Cardiac septum (tissue), 1 donor: ENCODE data around the gene SCN2B. TPM values are rescaled to one million over a fixed set of nuclear protein-coding genes. Genes with fewer than 3 reads are reported as not detected.
A peak's percentile ranks its signal among the peaks of the same experiment; 100 is the strongest.
"Not testable (repeated sequence)": the region's sequence is repeated elsewhere in the genome, so short reads cannot be mapped to it uniquely, and the experiment has no call there.

Source experiments
- DNase-seq: peaks from one replicate; pipeline ENCODE4 v3.0.0-alpha.2; 2020; ENCODE audit warnings: low spot score
- intact Hi-C: fragments of 100-400 bp; cut with DNase I; formaldehyde crosslinking; loops from one replicate; pipeline ENCODE4 v1.14.0; 2022
- total RNA-seq: library from RNA; stranded (reverse); fragmentation: NEBNext Ultra II Directional; extraction: Animal tissue kit (Norgen Biotek cat#: 25700); gene quantifications from one replicate; pipeline ENCODE4 v1.2.1, GENCODE V29; 2021
- donor health status: DM: no; HTN: no; CAD: no.

SCN2B gene
- total RNA-seq, 1 donor from 2014 or later = 20.0 TPM

DNA sequence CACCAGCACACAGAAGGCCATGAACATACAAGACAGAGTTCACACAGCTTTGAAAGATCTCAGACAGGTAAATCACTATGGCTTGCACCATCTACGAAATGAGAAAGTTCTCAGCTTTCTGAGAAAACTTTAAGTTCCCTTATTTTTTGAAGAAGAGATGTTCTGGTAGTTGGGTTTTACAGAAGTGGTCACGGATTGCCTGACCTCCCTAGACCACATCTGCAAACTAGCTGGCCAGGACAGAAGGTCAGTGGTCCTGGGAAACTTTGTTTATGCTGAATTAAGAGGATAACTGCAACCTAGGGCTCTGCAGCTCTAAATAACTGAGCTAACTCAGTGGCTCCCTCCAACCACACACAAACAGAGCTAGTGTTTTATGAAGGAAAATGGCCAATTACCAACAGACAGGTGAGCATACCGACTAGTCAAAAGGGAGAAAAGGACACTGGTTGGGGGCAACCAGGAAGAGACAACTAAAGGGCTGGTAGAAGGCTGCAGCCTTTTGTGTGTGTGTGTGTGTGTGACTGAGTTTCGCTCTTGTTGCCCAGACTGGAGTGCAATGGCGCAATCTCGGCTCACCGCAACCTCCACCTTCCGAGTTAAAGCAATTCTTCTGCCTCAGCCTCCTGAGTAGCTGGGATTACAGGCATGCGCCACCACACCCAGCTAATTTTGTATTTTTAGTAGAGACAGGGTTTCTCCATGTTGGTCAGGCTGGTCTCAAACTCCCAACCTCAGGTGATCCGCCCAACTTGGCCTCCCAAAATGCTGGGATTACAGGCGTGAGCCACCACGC is 8.5 kb upstream of the SCN2B start:
- peak; percentile 90 for DNase-seq

DNA sequence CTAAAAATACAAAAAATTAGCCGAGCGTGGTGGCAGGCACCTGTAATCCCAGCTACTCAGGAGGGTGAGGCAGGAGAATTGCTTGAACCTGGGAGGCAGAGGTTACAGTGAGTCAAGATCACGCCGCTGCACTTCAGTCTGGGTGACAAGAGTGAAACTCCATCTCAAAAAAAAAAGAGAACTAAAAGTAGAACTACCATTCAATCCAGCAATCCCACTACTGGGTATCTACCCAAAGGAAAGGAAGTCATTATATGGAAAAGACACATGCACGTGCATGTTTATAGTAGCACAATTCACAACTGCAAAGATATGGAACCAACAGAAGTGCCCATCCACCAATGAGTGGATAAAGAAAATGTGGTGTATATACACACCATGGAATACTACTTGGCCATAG is 7.3 kb upstream of the SCN2B start:
- DNase-seq, intact Hi-C loops: not testable (repeated sequence)

More for the DNA sequence above, 8.5 kb upstream of the SCN2B start:
- intact Hi-C loops = no loop called here

DNA sequence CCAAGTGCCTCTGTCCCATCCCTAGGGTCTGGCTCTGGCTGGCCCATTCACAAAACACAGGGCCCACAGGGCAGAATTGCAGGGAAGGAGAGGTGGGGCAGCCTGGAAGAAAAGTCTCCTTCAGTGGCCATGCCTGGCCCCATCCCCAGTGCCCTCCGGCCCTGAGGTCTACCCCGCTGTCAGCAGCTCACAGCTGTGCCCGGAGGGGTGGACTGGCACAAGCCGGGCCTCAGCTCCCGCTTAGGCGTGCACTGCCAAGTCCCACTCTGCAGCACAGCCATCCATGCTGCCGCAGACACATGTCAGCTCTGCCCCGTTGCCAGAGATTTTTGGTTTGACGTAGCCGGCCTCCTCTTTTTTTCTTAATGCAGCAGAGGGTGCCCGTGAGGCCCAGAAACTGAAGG is 3.9 kb upstream of the SCN2B start:
- DNase-seq = peak; percentile 88
- intact Hi-C loops = no loop called here

DNA sequence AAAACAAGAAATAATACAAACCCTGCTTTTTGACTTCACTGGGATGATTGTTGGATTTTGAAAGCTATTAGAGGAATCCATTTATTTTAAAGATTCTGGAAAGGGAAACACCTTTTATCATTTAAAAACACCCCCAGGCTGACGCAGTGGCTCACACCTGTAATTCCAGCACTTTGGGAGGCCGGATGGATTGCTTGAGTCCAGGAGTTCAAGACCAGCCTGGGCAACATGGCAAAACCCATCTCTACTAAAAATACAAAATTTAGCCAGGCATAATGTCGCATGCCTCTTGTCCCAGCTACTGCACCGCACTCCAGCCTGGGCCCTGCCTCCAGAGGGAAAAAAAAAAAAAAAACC is 317 bp upstream of the SCN2B start:
- no peak for DNase-seq
- intact Hi-C loops = no loop called here

DNA sequence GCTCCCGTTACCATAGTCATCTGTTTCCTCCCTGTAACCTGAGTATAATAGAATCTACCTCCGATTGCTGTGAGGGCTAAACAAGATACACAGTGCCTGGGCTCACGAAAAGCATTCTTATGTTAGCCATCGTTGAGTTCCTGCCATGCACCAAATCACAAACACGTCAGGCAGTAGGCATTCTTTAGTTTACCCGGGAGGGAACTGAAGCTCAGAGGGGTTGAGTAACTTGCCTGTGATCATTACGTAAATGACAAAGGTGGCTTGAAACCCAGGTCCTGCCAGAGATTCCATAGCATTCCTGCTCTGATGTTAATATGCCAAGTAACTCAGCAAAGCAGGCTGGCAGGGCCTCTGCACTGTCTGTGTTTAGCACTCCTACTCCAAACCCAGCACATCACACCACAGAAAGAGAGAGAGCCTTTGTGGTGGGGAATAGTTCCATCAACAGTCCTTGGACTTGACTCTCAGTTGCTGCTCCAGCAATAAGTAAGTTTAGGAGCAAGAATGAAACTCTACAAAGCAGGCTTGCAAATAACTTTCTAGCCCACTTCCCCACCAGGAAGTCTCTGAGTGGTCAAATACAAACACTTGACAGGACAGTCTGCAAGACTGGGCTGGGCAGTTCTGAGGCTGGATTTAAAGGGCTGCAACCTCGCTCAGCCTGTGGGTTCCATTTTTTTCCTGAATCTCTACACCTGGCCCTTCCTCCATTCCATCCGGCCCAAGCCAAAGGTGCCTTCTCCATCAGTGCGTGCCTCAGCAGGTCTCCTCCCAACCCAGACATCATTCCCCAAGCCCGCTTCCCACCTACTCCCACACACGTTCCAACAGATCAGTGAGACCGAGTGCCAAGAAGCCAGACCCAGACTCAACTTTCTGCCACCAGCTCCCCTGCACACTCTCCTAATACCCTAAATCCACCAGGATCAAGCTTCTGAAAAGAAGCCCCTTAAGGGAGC is 1.1 kb downstream of the SCN2B start:
- intact Hi-C loops = loop anchor here (1.0 kb wide), 1 partner anchor 20 kb away; no protein-coding TSS in a partner anchor
- no peak for DNase-seq

DNA sequence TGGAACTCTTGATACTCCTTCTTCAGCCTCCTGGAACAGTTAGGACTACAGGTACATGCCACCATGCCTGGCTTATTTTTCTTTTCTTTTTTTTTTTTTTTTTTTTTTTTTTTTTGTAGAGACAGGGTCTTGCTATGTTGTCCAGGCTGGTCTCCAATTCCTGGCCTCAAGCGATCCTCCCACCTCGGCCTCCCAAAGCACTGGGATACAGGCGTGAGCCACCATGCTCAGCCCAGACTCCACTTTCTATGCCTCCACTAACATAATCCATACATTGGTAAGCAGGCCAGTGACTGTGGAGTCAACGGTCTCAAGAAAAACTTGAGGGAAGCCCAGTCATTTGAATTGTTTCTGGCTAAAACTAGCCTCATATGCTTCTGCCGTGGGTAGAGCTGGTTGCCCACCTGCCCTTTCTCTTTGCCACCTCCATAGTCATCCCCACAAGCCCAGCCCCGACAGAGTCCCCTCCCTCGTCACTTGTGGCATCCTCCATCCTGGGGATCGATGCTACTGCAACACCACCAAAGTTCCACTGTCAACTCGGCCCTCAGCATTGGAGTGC is 2.4 kb downstream of the SCN2B start:
- intact Hi-C loops = no loop called here

DNA sequence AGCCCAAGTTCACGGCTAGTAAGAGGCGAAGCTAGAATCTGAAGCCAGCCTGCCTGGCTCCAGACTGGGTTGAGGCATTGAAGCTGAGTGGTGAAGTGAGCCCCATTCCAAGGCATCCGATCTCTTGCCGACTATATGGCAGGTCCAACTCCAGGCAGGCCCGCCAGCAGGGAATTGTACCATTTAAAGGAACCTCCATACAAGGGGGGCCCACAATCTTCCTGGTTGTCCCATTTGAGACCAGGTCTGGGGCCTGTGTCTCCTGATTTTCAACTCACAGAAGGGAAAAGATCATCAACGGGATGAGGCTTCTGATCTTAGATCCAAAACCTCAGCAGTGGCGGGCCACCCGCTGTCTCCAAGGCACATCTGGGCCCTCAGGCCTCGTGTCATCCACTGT is 4.1 kb downstream of the SCN2B start:
- intact Hi-C loops = no loop called here

More for the DNA sequence above, 2.4 kb downstream of the SCN2B start:
- no peak for DNase-seq

DNA sequence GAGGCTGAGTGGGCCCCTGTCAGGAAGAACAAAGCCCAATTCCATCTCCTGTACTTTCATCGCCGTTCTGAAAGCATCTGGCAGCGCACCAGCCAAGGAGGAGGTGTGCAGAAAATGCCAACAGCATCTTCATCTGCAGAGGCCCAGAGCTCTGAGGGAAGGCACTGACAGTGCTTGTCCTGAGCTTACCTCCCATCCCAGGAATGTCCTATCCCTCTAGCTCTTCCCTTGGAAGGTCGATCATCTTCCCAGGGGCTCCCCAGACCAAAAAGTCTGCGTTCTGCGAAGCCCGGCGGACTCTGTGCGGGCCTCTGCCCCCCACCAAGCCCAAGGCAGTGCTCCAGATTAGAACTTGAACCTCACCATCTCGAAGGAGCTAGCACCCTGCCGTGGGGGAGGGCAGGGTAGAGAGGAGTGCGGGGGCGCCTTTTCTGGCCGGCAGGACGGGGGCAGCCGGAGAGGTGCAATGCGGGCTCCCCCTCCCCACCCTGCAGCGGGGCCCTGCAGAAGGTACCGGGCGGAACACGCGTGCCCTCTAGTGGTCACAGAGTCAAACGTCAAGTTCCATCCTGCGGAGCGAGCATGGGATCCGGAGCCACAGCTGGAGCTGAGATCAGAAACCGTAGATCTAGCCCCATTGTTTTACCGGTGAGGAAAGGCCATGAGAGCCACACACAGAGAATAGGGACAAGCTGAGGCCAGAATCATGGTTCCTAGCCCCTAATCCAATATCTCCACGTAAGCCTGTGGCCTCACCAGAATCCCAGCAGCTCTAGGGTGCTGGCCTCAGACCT is 5.0 kb downstream of the SCN2B start:
- intact Hi-C loops = loop anchor here (1.0 kb wide), 1 partner anchor 26 kb away; no protein-coding TSS in a partner anchor
- peak; percentile 91 for DNase-seq

More for the DNA sequence above, 4.1 kb downstream of the SCN2B start:
- no peak for DNase-seq

DNA sequence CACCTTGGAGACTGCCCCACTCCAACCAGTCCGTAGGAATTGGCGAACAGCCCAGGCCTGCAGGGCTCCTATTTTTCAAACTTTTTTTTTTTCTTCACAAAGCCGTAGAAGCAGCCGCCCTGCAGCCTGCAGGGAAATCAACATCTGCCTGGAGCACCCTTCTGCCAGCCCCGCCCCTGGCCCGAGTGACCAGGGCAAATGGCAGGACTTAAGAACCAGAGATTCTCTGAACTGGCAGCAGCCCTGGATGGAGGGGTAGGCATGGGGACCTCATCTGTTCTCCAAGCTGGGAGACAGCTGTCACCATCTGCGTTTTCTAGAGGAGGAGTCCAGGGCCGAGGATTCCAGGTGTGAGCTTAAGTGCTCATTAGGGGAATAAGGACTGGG is 5.6 kb downstream of the SCN2B start:
- intact Hi-C loops = loop anchor here (1.0 kb wide), 1 partner anchor 26 kb away; no protein-coding TSS in a partner anchor
- DNase-seq = no peak

DNA sequence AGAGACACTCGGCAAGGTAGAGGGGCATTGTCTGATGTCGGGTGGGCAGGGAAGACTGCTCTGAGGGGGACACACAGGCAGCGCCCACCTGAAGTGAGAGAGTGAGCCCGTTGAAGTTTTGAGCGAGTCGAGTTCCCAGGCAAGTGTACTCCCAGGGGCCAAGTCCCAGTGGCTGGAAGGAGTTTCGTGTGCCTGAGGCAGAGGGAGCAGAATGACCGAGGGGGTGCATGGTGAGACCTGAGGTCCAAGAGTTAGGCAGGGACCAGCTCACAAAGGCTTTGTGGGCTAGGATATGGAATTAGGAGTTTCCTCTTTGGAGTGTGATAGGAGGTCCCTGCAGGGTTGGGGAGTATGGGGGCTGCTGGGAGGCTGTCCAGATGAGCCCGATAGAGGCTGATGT is 6.2 kb downstream of the SCN2B start:
- intact Hi-C loops = no loop called here
- DNase-seq = no peak

DNA sequence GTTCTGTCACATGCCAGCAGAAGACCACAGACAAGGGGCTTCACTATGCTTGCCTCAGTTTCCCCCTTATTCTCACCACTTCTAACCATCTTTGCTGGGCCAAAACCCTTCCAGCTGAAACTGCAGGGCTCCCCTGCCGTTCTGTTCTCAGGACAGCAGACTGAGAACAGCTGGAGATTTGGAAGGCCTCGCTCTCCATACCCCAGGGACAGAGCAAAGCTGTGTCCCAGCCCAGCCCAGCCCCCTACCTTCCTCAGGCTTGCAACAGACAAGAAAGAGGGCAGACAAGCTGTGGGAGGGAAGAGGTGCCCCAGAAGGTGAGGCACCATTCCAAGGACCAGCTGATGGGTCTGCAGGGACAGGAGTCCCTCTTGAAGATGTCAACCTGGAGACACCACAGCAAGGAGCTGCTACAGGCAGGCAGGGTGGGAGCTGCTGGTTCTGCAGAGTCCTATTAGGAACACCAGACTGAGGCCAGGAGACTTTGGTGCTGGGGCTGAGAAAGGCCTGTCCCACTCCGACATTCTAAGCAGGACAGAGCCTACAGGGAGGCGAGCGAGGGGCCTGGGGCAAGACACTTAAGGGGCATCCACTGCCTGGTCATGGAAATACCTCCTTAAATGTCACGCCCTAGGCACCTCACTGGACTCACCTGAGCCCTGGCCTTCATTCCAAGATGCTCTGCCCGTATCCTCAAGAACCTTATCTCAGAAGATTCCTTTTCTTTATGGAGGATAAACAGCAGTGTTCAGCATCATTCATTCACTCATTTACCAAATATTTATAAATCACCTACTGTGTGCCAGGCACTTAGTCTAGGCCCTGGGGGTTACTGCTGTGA is 6.9 kb downstream of the SCN2B start:
- intact Hi-C loops = no loop called here
- DNase-seq = no peak

DNA sequence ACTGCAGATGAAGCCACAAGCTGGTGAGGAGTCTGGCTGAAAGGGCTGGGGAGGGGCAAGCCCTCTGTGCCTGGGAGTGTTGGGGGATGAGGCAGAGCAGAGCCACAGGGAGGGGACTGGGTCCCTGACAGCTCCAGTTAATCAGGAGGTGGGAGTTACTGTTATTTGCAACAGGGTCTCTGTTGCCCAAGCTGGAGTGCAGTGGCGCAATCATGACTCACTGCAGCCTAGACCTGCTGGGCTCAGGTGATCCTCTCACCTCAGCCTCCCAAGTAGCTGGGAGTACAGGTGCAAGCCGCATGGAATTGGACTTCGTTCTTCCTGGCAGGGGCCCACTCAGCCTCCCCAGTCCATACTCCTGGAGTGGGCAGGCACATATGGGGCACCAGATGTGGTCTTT is 7.7 kb downstream of the SCN2B start:
- no peak for DNase-seq
- intact Hi-C loops = no loop called here

DNA sequence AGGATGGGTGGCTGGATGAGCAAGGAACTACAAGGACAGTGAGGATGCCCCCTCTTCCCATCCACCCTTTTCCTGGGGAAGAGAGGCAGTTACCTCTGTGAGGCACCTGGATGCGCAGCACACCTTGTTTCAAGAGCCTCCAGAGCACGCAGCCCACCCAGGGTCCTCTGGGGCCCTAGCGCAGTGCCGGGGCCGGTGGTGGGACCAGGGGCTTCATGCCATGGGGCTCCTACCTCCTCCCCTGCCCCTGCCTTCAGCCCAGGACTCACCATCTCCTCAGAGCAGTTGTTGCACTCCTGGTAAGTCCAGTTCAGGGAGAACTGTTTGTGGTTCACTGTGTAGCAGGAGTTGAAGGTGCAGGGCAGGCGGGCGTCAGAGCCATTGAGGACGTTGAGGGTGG is 8.1 kb downstream of the SCN2B start:
- DNase-seq = no peak
- intact Hi-C loops = no loop called here

DNA sequence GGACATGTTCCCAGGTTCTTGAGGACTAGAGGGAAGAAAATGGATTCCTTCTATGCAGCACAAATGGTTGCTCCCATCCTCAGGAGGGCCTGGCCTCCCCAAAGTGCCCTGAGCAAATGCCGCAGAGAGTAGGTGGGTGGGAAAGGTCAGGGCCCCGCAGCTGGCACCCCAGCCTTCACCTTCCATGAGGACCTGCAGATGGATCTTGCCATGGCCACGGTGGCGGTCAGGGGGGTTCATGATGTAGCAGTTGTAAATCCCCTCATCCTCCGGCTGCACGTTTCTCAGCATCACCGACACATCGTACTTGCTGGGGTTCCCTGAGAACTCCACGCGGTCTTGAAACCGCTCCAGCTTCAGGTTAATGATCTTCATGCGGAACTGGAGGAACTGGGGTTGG is 8.5 kb downstream of the SCN2B start:
- intact Hi-C loops = no loop called here
- no peak for DNase-seq

DNA sequence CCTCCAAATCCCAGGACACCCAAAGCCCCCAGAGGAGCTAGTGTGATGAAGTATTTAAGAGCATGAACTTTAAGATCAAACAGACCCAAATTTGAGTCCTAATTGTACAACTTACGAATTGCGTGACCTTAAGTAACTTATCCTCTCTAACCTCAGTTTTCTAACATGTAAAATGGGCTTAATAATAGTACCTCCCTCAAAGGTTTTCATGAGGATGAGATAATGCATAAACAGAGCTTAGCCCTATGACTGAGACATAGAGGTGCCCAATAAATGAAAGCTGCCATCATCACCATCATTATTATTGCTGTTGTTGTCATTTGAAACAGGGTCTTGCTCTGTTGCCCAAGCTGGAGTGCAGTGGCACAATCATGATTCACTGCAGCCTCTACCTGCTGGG is 9.2 kb downstream of the SCN2B start:
- intact Hi-C loops = no loop called here
- no peak for DNase-seq

DNA sequence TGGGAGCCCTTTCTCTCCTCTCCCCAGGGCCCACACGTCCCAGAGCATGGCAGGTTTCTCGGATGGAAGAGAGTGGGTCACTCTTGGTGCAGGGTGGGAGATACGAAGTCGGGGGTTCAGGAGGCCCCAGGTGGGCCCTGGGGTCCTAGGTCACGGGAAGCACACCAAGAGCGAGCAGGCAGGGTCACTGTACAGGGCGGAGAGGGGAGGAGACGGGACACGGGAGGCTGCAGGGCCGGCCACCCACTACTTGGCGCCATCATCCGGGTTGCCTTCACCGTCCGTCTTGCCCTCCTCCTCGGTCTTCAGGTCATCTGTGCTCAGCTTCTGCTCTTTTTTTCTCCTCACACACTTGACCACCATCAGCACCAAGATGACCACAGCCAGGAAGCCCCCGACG is 9.8 kb downstream of the SCN2B start:
- intact Hi-C loops = no loop called here
- DNase-seq = no peak

DNA sequence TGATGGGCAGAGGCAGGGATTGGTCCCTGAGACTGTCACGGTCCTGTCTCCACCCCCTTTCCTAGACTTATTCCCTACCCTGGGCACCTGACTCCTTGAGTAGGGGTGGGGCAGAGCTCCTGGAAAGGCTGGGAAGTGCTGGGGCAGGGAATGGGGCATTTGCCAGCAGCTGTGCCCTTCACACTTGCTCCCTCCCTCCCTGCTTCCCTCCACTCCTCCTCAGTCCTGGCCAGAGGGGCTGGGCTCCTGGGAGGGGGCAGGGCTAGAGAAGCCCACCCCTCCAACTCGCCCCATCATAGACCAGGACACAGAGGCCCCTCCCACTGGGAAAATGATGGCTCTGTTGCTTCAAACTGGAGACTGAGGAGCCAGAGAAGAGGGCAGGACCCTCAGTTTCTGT is 11.6 kb downstream of the SCN2B start:
- intact Hi-C loops = no loop called here

DNA sequence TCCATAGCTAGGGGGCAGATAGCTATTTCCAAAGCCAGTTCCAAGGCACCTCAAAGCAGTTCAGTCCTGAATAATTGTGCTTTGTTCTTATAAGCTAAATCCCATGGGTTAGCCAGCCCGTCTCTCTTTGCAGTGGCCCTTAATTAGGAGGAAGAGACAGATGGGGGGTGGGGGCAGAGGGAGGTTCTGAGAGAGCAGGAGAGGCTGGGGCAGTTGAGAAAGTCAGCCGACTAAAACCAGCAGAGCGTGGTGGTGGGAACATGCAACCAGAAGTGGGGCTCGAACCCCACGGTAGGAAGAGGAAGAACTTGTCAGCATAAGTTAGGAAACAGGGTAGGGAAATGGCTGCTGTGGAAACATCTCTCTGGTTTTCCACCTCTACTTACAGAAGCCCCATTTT is 12.9 kb downstream of the SCN2B start:
- intact Hi-C loops = no loop called here
- no peak for DNase-seq

More for the DNA sequence above, 11.6 kb downstream of the SCN2B start:
- no peak for DNase-seq

DNA sequence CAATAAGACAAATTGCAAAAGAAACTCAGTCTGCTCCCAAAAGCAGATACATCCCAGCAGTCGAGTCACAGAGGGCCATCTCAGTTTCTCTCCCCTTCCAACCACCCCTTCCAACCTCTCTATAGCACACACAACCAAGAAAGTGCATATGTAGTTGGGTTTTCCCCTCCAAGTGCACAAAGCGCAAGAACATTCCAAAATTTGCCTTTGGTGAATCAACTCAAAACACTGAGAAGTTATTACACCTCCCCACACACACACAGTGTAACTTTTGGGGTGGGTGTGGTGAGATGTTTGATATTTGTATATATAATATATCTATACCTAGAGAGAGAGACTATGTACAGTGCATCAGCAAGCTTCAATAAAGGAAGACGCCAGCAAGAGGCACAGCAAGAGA is 13.6 kb downstream of the SCN2B start:
- intact Hi-C loops = no loop called here
- no peak for DNase-seq
